ENCODE measurements around the gene RAB44. TPM values are rescaled to one million over a fixed set of nuclear protein-coding genes. Genes with fewer than 3 reads are reported as not detected.

RAB44 gene
- total RNA-seq, 1 donor from 2014 or later: not detected

GRCh38 chr6:36766399-36766945 is 68.8 kb downstream of the RAB44 start:
- no peak overlapping the region for H3K9ac ChIP-seq (ENCODE audit: low read depth in 1 of 3, low read length in 3 of 3)
- peaks cover 28 to 38% (median 30%) of the 10 kb centered on the region in 3 donors for H3K4me1 ChIP-seq (ENCODE audit: control insufficient read depth in 3 of 3, insufficient read depth in 3 of 3, low read length in 3 of 3)
- no peaks in the 10 kb centered on the region for H3K36me3 ChIP-seq (ENCODE audit: control insufficient read depth in 3 of 3, insufficient read depth in 3 of 3, low read length in 3 of 3)
- no peak overlapping the region for H3K27ac ChIP-seq (ENCODE audit: low read depth, low read length)
- no peak overlapping the region for H3K4me3 ChIP-seq (ENCODE audit: low read length in 3 of 3)
- no peaks in the 10 kb centered on the region for H3K9me3 ChIP-seq (ENCODE audit: control insufficient read depth in 3 of 3, low read length in 3 of 3)
- H3K27me3 ChIP-seq (ENCODE audit: control insufficient read depth in 3 of 3, insufficient read depth in 3 of 3, low read length in 3 of 3): no peaks in the 10 kb centered on the region

GRCh38 chr6:36769183-36769675 is 71.6 kb downstream of the RAB44 start:
- H3K4me1 ChIP-seq (ENCODE audit: control insufficient read depth in 3 of 3, insufficient read depth in 3 of 3, low read length in 3 of 3): peaks cover 28 to 38% (median 30%) of the 10 kb centered on the region in 3 donors
- peak overlapping the region in 2 of 3 donors; percentile 19 to 22 for H3K4me3 ChIP-seq (ENCODE audit: low read length in 3 of 3)
- no peaks in the 10 kb centered on the region for H3K9me3 ChIP-seq (ENCODE audit: control insufficient read depth in 3 of 3, low read length in 3 of 3)
- peak overlapping the region; percentile 71 for H3K27ac ChIP-seq (ENCODE audit: low read depth, low read length)
- H3K27me3 ChIP-seq (ENCODE audit: control insufficient read depth in 3 of 3, insufficient read depth in 3 of 3, low read length in 3 of 3): no peaks in the 10 kb centered on the region
- H3K9ac ChIP-seq (ENCODE audit: low read depth in 1 of 3, low read length in 3 of 3): peak overlapping the region in 2 of 3 donors; percentile 32 to 45
- H3K36me3 ChIP-seq (ENCODE audit: control insufficient read depth in 3 of 3, insufficient read depth in 3 of 3, low read length in 3 of 3): no peaks in the 10 kb centered on the region

- H3K9ac ChIP-seq (ENCODE audit: low read depth in 1 of 3, low read length in 3 of 3): peak overlapping the region in 2 of 3 donors; percentile 32 to 60
- no peaks in the 10 kb centered on the region for H3K9me3 ChIP-seq (ENCODE audit: control insufficient read depth in 3 of 3, low read length in 3 of 3)
- no peaks in the 10 kb centered on the region for H3K27me3 ChIP-seq (ENCODE audit: control insufficient read depth in 3 of 3, insufficient read depth in 3 of 3, low read length in 3 of 3)
- H3K27ac ChIP-seq (ENCODE audit: low read depth, low read length): peak overlapping the region; percentile 71
- no peaks in the 10 kb centered on the region for H3K36me3 ChIP-seq (ENCODE audit: control insufficient read depth in 3 of 3, insufficient read depth in 3 of 3, low read length in 3 of 3)
- H3K4me1 ChIP-seq (ENCODE audit: control insufficient read depth in 3 of 3, insufficient read depth in 3 of 3, low read length in 3 of 3): peaks cover 28 to 38% (median 30%) of the 10 kb centered on the region in 3 donors
- H3K4me3 ChIP-seq (ENCODE audit: low read length in 3 of 3): no peak overlapping the region
These were observed 72.3 kb downstream of the RAB44 start for GRCh38 chr6:36769676-36770499.

GRCh38 chr6:36771145-36771544 is 73.5 kb downstream of the RAB44 start:
- peaks cover 25 to 27% (median 27%) of the 10 kb centered on the region in 3 donors for H3K4me1 ChIP-seq (ENCODE audit: control insufficient read depth in 3 of 3, insufficient read depth in 3 of 3, low read length in 3 of 3)
- H3K4me3 ChIP-seq (ENCODE audit: low read length in 3 of 3): no peak overlapping the region
- H3K36me3 ChIP-seq (ENCODE audit: control insufficient read depth in 3 of 3, insufficient read depth in 3 of 3, low read length in 3 of 3): no peaks in the 10 kb centered on the region
- no peaks in the 10 kb centered on the region for H3K27me3 ChIP-seq (ENCODE audit: control insufficient read depth in 3 of 3, insufficient read depth in 3 of 3, low read length in 3 of 3)
- H3K9me3 ChIP-seq (ENCODE audit: control insufficient read depth in 3 of 3, low read length in 3 of 3): no peaks in the 10 kb centered on the region
- H3K9ac ChIP-seq (ENCODE audit: low read depth in 1 of 3, low read length in 3 of 3): no peak overlapping the region
- H3K27ac ChIP-seq (ENCODE audit: low read depth, low read length): no peak overlapping the region

- peaks cover 23 to 24% (median 23%) of the 10 kb centered on the region in 3 donors for H3K4me1 ChIP-seq (ENCODE audit: control insufficient read depth in 3 of 3, insufficient read depth in 3 of 3, low read length in 3 of 3)
- H3K9me3 ChIP-seq (ENCODE audit: control insufficient read depth in 3 of 3, low read length in 3 of 3): no peaks in the 10 kb centered on the region
- no peak overlapping the region for H3K27ac ChIP-seq (ENCODE audit: low read depth, low read length)
- no peaks in the 10 kb centered on the region for H3K36me3 ChIP-seq (ENCODE audit: control insufficient read depth in 3 of 3, insufficient read depth in 3 of 3, low read length in 3 of 3)
- no peak overlapping the region for H3K4me3 ChIP-seq (ENCODE audit: low read length in 3 of 3)
- no peak overlapping the region for H3K9ac ChIP-seq (ENCODE audit: low read depth in 1 of 3, low read length in 3 of 3)
- H3K27me3 ChIP-seq (ENCODE audit: control insufficient read depth in 3 of 3, insufficient read depth in 3 of 3, low read length in 3 of 3): peaks cover 0 to 10% (median 0%) of the 10 kb centered on the region in 3 donors
These were observed 74.8 kb downstream of the RAB44 start for GRCh38 chr6:36772397-36772796.

- H3K4me1 ChIP-seq (ENCODE audit: control insufficient read depth in 3 of 3, insufficient read depth in 3 of 3, low read length in 3 of 3): peaks cover 12 to 13% (median 13%) of the 10 kb centered on the region in 3 donors
- H3K27ac ChIP-seq (ENCODE audit: low read depth, low read length): no peak overlapping the region
- H3K4me3 ChIP-seq (ENCODE audit: low read length in 3 of 3): no peak overlapping the region
- no peaks in the 10 kb centered on the region for H3K9me3 ChIP-seq (ENCODE audit: control insufficient read depth in 3 of 3, low read length in 3 of 3)
- no peak overlapping the region for H3K9ac ChIP-seq (ENCODE audit: low read depth in 1 of 3, low read length in 3 of 3)
- no peaks in the 10 kb centered on the region for H3K36me3 ChIP-seq (ENCODE audit: control insufficient read depth in 3 of 3, insufficient read depth in 3 of 3, low read length in 3 of 3)
- peaks cover 0 to 20% (median 4%) of the 10 kb centered on the region in 3 donors for H3K27me3 ChIP-seq (ENCODE audit: control insufficient read depth in 3 of 3, insufficient read depth in 3 of 3, low read length in 3 of 3)
These were observed 76.7 kb downstream of the RAB44 start for GRCh38 chr6:36774331-36774730.

- H3K9me3 ChIP-seq (ENCODE audit: control insufficient read depth in 3 of 3, low read length in 3 of 3): no peaks in the 10 kb centered on the region
- H3K4me3 ChIP-seq (ENCODE audit: low read length in 3 of 3): no peak overlapping the region
- no peak overlapping the region for H3K9ac ChIP-seq (ENCODE audit: low read depth in 1 of 3, low read length in 3 of 3)
- H3K4me1 ChIP-seq (ENCODE audit: control insufficient read depth in 3 of 3, insufficient read depth in 3 of 3, low read length in 3 of 3): no peaks in the 10 kb centered on the region
- peaks cover 0 to 21% (median 6%) of the 10 kb centered on the region in 3 donors for H3K27me3 ChIP-seq (ENCODE audit: control insufficient read depth in 3 of 3, insufficient read depth in 3 of 3, low read length in 3 of 3)
- H3K36me3 ChIP-seq (ENCODE audit: control insufficient read depth in 3 of 3, insufficient read depth in 3 of 3, low read length in 3 of 3): no peaks in the 10 kb centered on the region
- no peak overlapping the region for H3K27ac ChIP-seq (ENCODE audit: low read depth, low read length)
These were observed 78.5 kb downstream of the RAB44 start for GRCh38 chr6:36776167-36776566.

GRCh38 chr6:36777801-36778200 is 80.2 kb downstream of the RAB44 start:
- no peak overlapping the region for H3K4me3 ChIP-seq (ENCODE audit: low read length in 3 of 3)
- no peaks in the 10 kb centered on the region for H3K9me3 ChIP-seq (ENCODE audit: control insufficient read depth in 3 of 3, low read length in 3 of 3)
- no peaks in the 10 kb centered on the region for H3K36me3 ChIP-seq (ENCODE audit: control insufficient read depth in 3 of 3, insufficient read depth in 3 of 3, low read length in 3 of 3)
- no peak overlapping the region for H3K27ac ChIP-seq (ENCODE audit: low read depth, low read length)
- H3K9ac ChIP-seq (ENCODE audit: low read depth in 1 of 3, low read length in 3 of 3): no peak overlapping the region
- no peaks in the 10 kb centered on the region for H3K4me1 ChIP-seq (ENCODE audit: control insufficient read depth in 3 of 3, insufficient read depth in 3 of 3, low read length in 3 of 3)
- peaks cover 0 to 21% (median 6%) of the 10 kb centered on the region in 3 donors for H3K27me3 ChIP-seq (ENCODE audit: control insufficient read depth in 3 of 3, insufficient read depth in 3 of 3, low read length in 3 of 3)

- Histone ChIP-seq H3K27ac (ENCODE audit: low read depth, low read length) (no peak overlapping the region), H3K4me3 (ENCODE audit: low read length in 3 of 3) (no peak overlapping the region), H3K9me3 (ENCODE audit: control insufficient read depth in 3 of 3, low read length in 3 of 3) (no peaks in the 10 kb centered on the region), H3K27me3 (ENCODE audit: control insufficient read depth in 3 of 3, insufficient read depth in 3 of 3, low read length in 3 of 3) (peaks cover 0 to 21% (median 6%) of the 10 kb centered on the region in 3 donors), H3K36me3 (ENCODE audit: control insufficient read depth in 3 of 3, insufficient read depth in 3 of 3, low read length in 3 of 3) (no peaks in the 10 kb centered on the region), H3K4me1 (ENCODE audit: control insufficient read depth in 3 of 3, insufficient read depth in 3 of 3, low read length in 3 of 3) (no peaks in the 10 kb centered on the region), H3K9ac (ENCODE audit: low read depth in 1 of 3, low read length in 3 of 3) (no peak overlapping the region)
These were observed 81.6 kb downstream of the RAB44 start for GRCh38 chr6:36779227-36779626.
